HepG2 (cell line): ENCODE data around the gene CEACAM3. TPM values are rescaled to one million over a fixed set of nuclear protein-coding genes. Genes with fewer than 3 reads are reported as not detected.

Experiments used
- ATAC-seq: fragments of 200-7000 bp; cut with Tn5 transposase; 3 replicates; pipeline ENCODE4 v1.9.1; 2020; ENCODE audit warnings: mild to moderate bottlenecking, moderate library complexity
- BruUV-seq: library from RNA; stranded (reverse); fragments of 400-500 nt; replicated peaks from 2 replicates; lab custom pipeline; 2021; lab: Mats Ljungman, UMichigan
- CTCF ChIA-PET: fragments of 300-600 bp; formaldehyde crosslinking; extraction: SDS; loops from one replicate; lab custom pipeline; 2021; ENCODE audit warnings: low total read pairs, inconsistent platforms, low intra/inter-chr PET ratio; lab: Yijun Ruan, JAX
- POLR2A ChIA-PET: fragments of 350-600 bp; sonication (Branson Sonifier 250); formaldehyde crosslinking; loops from one replicate; lab custom pipeline; 2020; ENCODE audit warnings: antibody characterized with exemption, inconsistent platforms; lab: Yijun Ruan, JAX
- DNase-seq: peaks from one replicate; pipeline ENCODE4 v3.0.0-alpha.2; 2015; ENCODE audit warnings: low spot score
- FAIRE-seq: peaks from 3 replicates; lab custom pipeline; 2011; peaks lifted over from hg19 to GRCh38; lab: Jason Lieb, UNC
- H2AFZ ChIP-seq: one replicate; pipeline ENCODE4 v1.6.1; 2011; ENCODE audit warnings: low read length, inconsistent platforms
- H3K27ac ChIP-seq: fragments of 300-600 bp; 3 replicates; pipeline ENCODE4 v1.8.0; 2011; ENCODE audit warnings: mixed run types, mild to moderate bottlenecking, mixed read lengths, low read length, inconsistent platforms; ENCODE audit not compliant: insufficient read depth; ENCODE audit errors: extremely low read length
- H3K27me3 ChIP-seq, 2 experiments: fragments of 200-600 bp in 1 of 2; 2 replicates in 1 of 2; 3 replicates in 1 of 2; pipeline versions ENCODE4 v1.6.0 to v1.8.0; 2011; ENCODE audit warnings: low read length in 2 of 2, mild to moderate bottlenecking in 2 of 2, moderate library complexity in 2 of 2, inconsistent platforms in 1 of 2; ENCODE audit not compliant: insufficient read depth in 2 of 2, control insufficient read depth in 1 of 2
- H3K36me3 ChIP-seq, 2 experiments: fragments of 200-600 bp in 1 of 2; replicated peaks in 1 of 2; 2 replicates in 1 of 2; 3 replicates in 1 of 2; pipeline versions ENCODE4 v1.5.1 to v1.8.0; 2011; ENCODE audit warnings: low read length in 2 of 2, inconsistent platforms in 1 of 2; ENCODE audit not compliant: insufficient read depth in 2 of 2, control insufficient read depth in 1 of 2
- H3K4me1 ChIP-seq: 2 replicates; pipeline ENCODE4 v1.5.1; 2012; ENCODE audit warnings: low read length, inconsistent platforms; ENCODE audit not compliant: insufficient read depth
- H3K4me2 ChIP-seq: 2 replicates; pipeline ENCODE4 v1.6.0; 2011; ENCODE audit warnings: low read depth, low read length, inconsistent platforms
- H3K4me3 ChIP-seq, 3 experiments: fragments of 200-600 bp in 1 of 3; sonication (generic), shearing (Covaris generic) in 1 of 3; replicated peaks in 1 of 3; 2 replicates each; pipeline ENCODE4 v1.5.1; 2011 to 2016; ENCODE audit warnings: low read length in 3 of 3, inconsistent platforms in 2 of 3, low read depth in 2 of 3, mild to moderate bottlenecking in 2 of 3, control low read depth in 1 of 3, mixed read lengths in 1 of 3; ENCODE audit not compliant: insufficient read depth in 1 of 3
- H3K79me2 ChIP-seq: one replicate; pipeline ENCODE4 v1.6.1; 2011; ENCODE audit warnings: low read length, inconsistent platforms; ENCODE audit not compliant: insufficient read depth
- H3K9ac ChIP-seq: 2 replicates; pipeline ENCODE4 v1.6.0; 2011; ENCODE audit warnings: mild to moderate bottlenecking, low read depth, low read length, inconsistent platforms; ENCODE audit not compliant: insufficient read depth
- H3K9me3 ChIP-seq: 2 replicates; pipeline ENCODE4 v1.5.1; 2012; ENCODE audit warnings: mild to moderate bottlenecking, low read length
- H4K20me1 ChIP-seq: 2 replicates; pipeline ENCODE4 v1.6.0; 2011; ENCODE audit warnings: inconsistent platforms, mild to moderate bottlenecking, low read length, moderate library complexity; ENCODE audit not compliant: insufficient read depth
- ARNTL ChIP-seq: sonication (generic); formaldehyde crosslinking; IDR thresholded peaks from 2 replicates; pipeline ENCODE4 v1.4.0; 2020; ENCODE audit warnings: mild to moderate bottlenecking, missing genetic modification reagents
- DDIT3 ChIP-seq: sonication (generic); formaldehyde crosslinking; IDR thresholded peaks from 2 replicates; pipeline ENCODE4 v1.4.0; 2020; ENCODE audit warnings: mild to moderate bottlenecking, missing genetic modification reagents
- DMAP1 ChIP-seq: IDR thresholded peaks from 2 replicates; pipeline ENCODE4 v1.6.1; 2016
- IKZF4 ChIP-seq: sonication (generic); formaldehyde crosslinking; IDR thresholded peaks from 2 replicates; pipeline ENCODE4 v1.5.1; 2020; ENCODE audit warnings: borderline replicate concordance, mild to moderate bottlenecking, low read depth, missing genetic modification reagents; ENCODE audit errors: not compliant biosample characterization
- LBX2 ChIP-seq: sonication (generic); formaldehyde crosslinking; IDR thresholded peaks from 2 replicates; pipeline ENCODE4 v1.5.0; 2020; ENCODE audit warnings: missing genetic modification reagents, mild to moderate bottlenecking, borderline replicate concordance
- MAFK ChIP-seq, 2 experiments: IDR thresholded peaks in 1 of 2; conservative IDR thresholded peaks in 1 of 2; 2 replicates each; pipeline ENCODE4 v1.6.1; 2011; ENCODE audit warnings: improper control_type of control experiment in 2 of 2, low read length in 2 of 2
- NKX3-1 ChIP-seq: sonication (generic); formaldehyde crosslinking; IDR thresholded peaks from 2 replicates; pipeline ENCODE4 v1.5.0; 2020; ENCODE audit warnings: missing genetic modification reagents
- TEAD3 ChIP-seq: optimal IDR thresholded peaks from 2 replicates; pipeline ENCODE3; 2016; ENCODE audit warnings: borderline replicate concordance
- TFAP4 ChIP-seq: sonication (generic); IDR thresholded peaks from 2 replicates; pipeline ENCODE4 v1.6.1; 2016; ENCODE audit warnings: low read depth, borderline replicate concordance
- XRCC5 ChIP-seq: fragments of 200-400 bp; formaldehyde crosslinking; optimal IDR thresholded peaks from 2 replicates; pipeline ENCODE3; 2017; ENCODE audit warnings: mild to moderate bottlenecking, low read length
- ZBTB21 ChIP-seq: sonication (generic); formaldehyde crosslinking; IDR thresholded peaks from 2 replicates; pipeline ENCODE4 v1.4.0; 2020; ENCODE audit warnings: missing genetic modification reagents
- ZFP91 ChIP-seq: sonication (generic); formaldehyde crosslinking; IDR thresholded peaks from 2 replicates; pipeline ENCODE4 v1.9.0; 2022; ENCODE audit warnings: missing genetic modification reagents, mild to moderate bottlenecking, borderline replicate concordance
- ZNF30 ChIP-seq: sonication (generic); formaldehyde crosslinking; IDR thresholded peaks from 2 replicates; pipeline ENCODE4 v1.5.0; 2020; ENCODE audit warnings: mild to moderate bottlenecking, missing genetic modification reagents
- ZNF562 ChIP-seq: sonication (generic); formaldehyde crosslinking; IDR thresholded peaks from 2 replicates; pipeline ENCODE4 v1.8.0; 2022; ENCODE audit warnings: missing genetic modification reagents, borderline replicate concordance
- ZNF567 ChIP-seq: sonication (generic); formaldehyde crosslinking; IDR thresholded peaks from 2 replicates; pipeline ENCODE4 v1.8.1; 2023; ENCODE audit warnings: mild to moderate bottlenecking, missing genetic modification reagents, borderline replicate concordance
- ZNF569 ChIP-seq: sonication (generic); formaldehyde crosslinking; IDR thresholded peaks from 2 replicates; pipeline ENCODE4 v1.5.0; 2020; ENCODE audit warnings: mild to moderate bottlenecking, missing genetic modification reagents, moderate library complexity, borderline replicate concordance
- ZSCAN29 ChIP-seq: sonication (generic); formaldehyde crosslinking; conservative IDR thresholded peaks from 2 replicates; pipeline ENCODE4 v1.4.0; 2020; ENCODE audit warnings: mild to moderate bottlenecking, missing genetic modification reagents
- WGBS: methylation state at CpG from one replicate; pipeline ENCODE4 v1.1.6; 2017; ENCODE audit warnings: low lambda C conversion rate; 5-methylcytosine and 5-hydroxymethylcytosine counted together
- in situ Hi-C: cut with HindIII; loops from 2 replicates; pipeline ENCODE4 v1.10.0; 2017; ENCODE audit warnings: low pct_unique_long_range_greater_than_20kb; ENCODE audit not compliant: extremely low pct_ligation_motif_present
- intact Hi-C: fragments of 100-400 bp; cut with micrococcal nuclease; formaldehyde crosslinking; loops from one replicate; pipeline ENCODE4 v1.10.0; 2022; ENCODE audit not compliant: unreplicated experiment
- polyA plus RNA-seq, 8 experiments: library from polyadenylated mRNA; depleted of rRNA in 3 of 8; stranded (reverse) in 7 of 8; unstranded in 1 of 8; fragments of >200 nt; fragmentation: Illumina TruSeq in 4 of 8; extraction: Trizol in 4 of 8; gene quantifications; 2 replicates each; pipeline versions ENCODE4 v1.2.1 to v1.2.3, GENCODE V29; 2011 to 2016; ENCODE audit warnings: low read depth in 4 of 8, missing spikeins in 1 of 8, mixed read lengths in 1 of 8; ENCODE audit not compliant: insufficient read depth in 1 of 8
- total RNA-seq, 5 experiments: library from RNA; depleted of rRNA; stranded (reverse); fragments of >200 nt; fragmentation: Illumina TruSeq; extraction: Trizol; gene quantifications; 2 replicates each; pipeline ENCODE4 v1.2.3, GENCODE V29; 2016; ENCODE audit warnings: low read depth in 1 of 5

The CEACAM3 gene
- total and polyA plus RNA-seq, 2 of the 13 experiments (the other 11 are each of a cell fraction or from before 2014, with no cell fraction given), result not detected

GRCh38 chr19:41792513-41793413 lies 3.6 kb upstream of the CEACAM3 start (continued):
- TF ChIP-seq LBX2 (no peak), DDIT3 (CRISPR knock-in tag) (no peak), TFAP4 (no peak)

GRCh38 chr19:41793414-41793727 lies 3.0 kb upstream of the CEACAM3 start:
- CTCF ChIA-PET, result interaction anchor here (1.9 kb wide), 1 partner anchor 28 kb away, joined by 20 read pairs; no protein-coding TSS in a partner anchor
- POLR2A ChIA-PET, result no interaction called here
- 0% methylated on average over 1 of the region's 1 CpG for WGBS
- Histone ChIP-seq H2AFZ (no peak overlapping the region), H3K9ac (no peak overlapping the region), H3K9me3 (no peaks in the 10 kb centered on the region), H3K27ac (no peak overlapping the region), H3K4me1 (no peaks in the 10 kb centered on the region), H3K27me3 (peaks cover 0 to 12% of the 10 kb centered on the region in 2 experiments; a peak in 2 of 5 replicates), H3K4me3 (no peak overlapping the region), H3K36me3 (no peaks in the 10 kb centered on the region), H3K79me2 (no peaks in the 10 kb centered on the region), H4K20me1 (no peaks in the 10 kb centered on the region), H3K4me2 (no peak overlapping the region)
- DNase-seq (no peak), ATAC-seq (no peak), FAIRE-seq (no peak)
- in situ Hi-C loops, result no loop called here
- TF ChIP-seq TEAD3 (CRISPR knock-in tag) (no peak), ZNF569 (CRISPR knock-in tag) (no peak), MAFK (conservative IDR thresholded peaks at IDR 0.05 in 1 of 2, IDR thresholded peaks at IDR 0.05 in 1 of 2; ENCODE audit: low read length in 2 of 2) (no peak), ZNF567 (CRISPR knock-in tag) (no peak), NKX3-1 (no peak), ZSCAN29 (CRISPR knock-in tag) (no peak), XRCC5 (no peak), DMAP1 (no peak), ARNTL (no peak), IKZF4 (CRISPR knock-in tag) (no peak), ZFP91 (CRISPR knock-in tag) (no peak), ZNF30 (CRISPR knock-in tag) (no peak), ZBTB21 (CRISPR knock-in tag) (no peak), ZNF562 (CRISPR knock-in tag) (no peak)
- intact Hi-C loops, result loop anchor here (1.0 to 10.0 kb wide), 2 partner anchors 28 to 161 kb away; partner anchors contain the start of gene RABAC1
- no TSS peak for BruUV-seq
